K562 (cell line): ENCODE data around the gene UBE2R2. TPM values are rescaled to one million over a fixed set of nuclear protein-coding genes. Genes with fewer than 3 reads are reported as not detected.

Experiments used
- ATAC-seq: fragments of 200-7000 bp; cut with Tn5 transposase; 3 replicates; pipeline ENCODE4 v1.9.1; 2020; ENCODE audit warnings: moderate library complexity
- BruUV-seq: library from RNA; stranded (reverse); fragments of 400-500 nt; replicated peaks from 2 replicates; lab custom pipeline; 2021; lab: Mats Ljungman, UMichigan
- CTCF ChIA-PET: fragments of 300-600 bp; formaldehyde crosslinking; extraction: SDS; loops from one replicate; lab custom pipeline; 2021; ENCODE audit warnings: low intra/inter-chr PET ratio; lab: Yijun Ruan, JAX
- POLR2A ChIA-PET: fragments of 300-600, 350-650 bp; sonication (Branson Sonifier 250); formaldehyde crosslinking; extraction: SDS; loops from one replicate; lab custom pipeline; 2021; ENCODE audit warnings: antibody characterized with exemption, inconsistent platforms; lab: Yijun Ruan, JAX
- DNase-seq, 4 experiments: peaks; one replicate each; pipeline versions ENCODE4 v3.0.0 to v3.0.0-alpha.2; 2011 to 2018; ENCODE audit warnings: low spot score in 3 of 4, mixed read lengths in 3 of 4; ENCODE audit errors: extremely low read depth in 1 of 4
- FAIRE-seq: peaks from 2 replicates; lab custom pipeline; 2011; peaks lifted over from hg19 to GRCh38; lab: Jason Lieb, UNC
- H2AFZ ChIP-seq: 2 replicates; pipeline ENCODE4 v1.6.0; 2011; ENCODE audit warnings: low read depth, low read length, control low read depth, inconsistent platforms
- H3K27ac ChIP-seq: fragments of 200-600 bp; 3 replicates; pipeline ENCODE4 v1.8.0; 2011; ENCODE audit warnings: low read depth, mild to moderate bottlenecking, control low read depth, inconsistent platforms, low read length, moderate library complexity, mixed read lengths; ENCODE audit errors: extremely low read depth
- H3K27me3 ChIP-seq, 2 experiments: fragments of 300-600 bp in 1 of 2; 2 replicates in 1 of 2; 3 replicates in 1 of 2; pipeline versions ENCODE4 v1.6.0 to v1.8.0; 2011; ENCODE audit warnings: inconsistent platforms in 2 of 2, low read length in 2 of 2, mild to moderate bottlenecking in 1 of 2, mixed read lengths in 1 of 2, moderate library complexity in 1 of 2; ENCODE audit not compliant: control insufficient read depth in 2 of 2, insufficient read depth in 2 of 2
- H3K36me3 ChIP-seq: fragments of 300-600 bp; 3 replicates; pipeline ENCODE4 v1.8.0; 2011; ENCODE audit warnings: mild to moderate bottlenecking, low read length, inconsistent platforms; ENCODE audit not compliant: control insufficient read depth, insufficient read depth
- H3K4me1 ChIP-seq, 2 experiments: fragments of 200-600 bp in 1 of 2; replicated peaks in 1 of 2; 2 replicates in 1 of 2; 3 replicates in 1 of 2; pipeline versions ENCODE4 v1.5.1 to v1.8.0; 2011; ENCODE audit warnings: inconsistent platforms in 2 of 2, low read length in 2 of 2, mild to moderate bottlenecking in 1 of 2, mixed read lengths in 1 of 2, moderate library complexity in 1 of 2; ENCODE audit not compliant: control insufficient read depth in 2 of 2, insufficient read depth in 2 of 2
- H3K4me2 ChIP-seq: 2 replicates; pipeline ENCODE4 v1.6.1; 2011; ENCODE audit warnings: low read length, control low read depth, inconsistent platforms, mixed read lengths; ENCODE audit not compliant: insufficient read depth
- H3K4me3 ChIP-seq: fragments of 200-600 bp; sonication (generic), shearing (Covaris generic); 2 replicates; pipeline ENCODE4 v1.5.1; 2016; ENCODE audit warnings: control low read depth, inconsistent platforms
- H3K79me2 ChIP-seq: fragments of 200-600 bp; 3 replicates; pipeline ENCODE4 v1.8.0; 2011; ENCODE audit warnings: low read length, inconsistent platforms; ENCODE audit not compliant: control insufficient read depth, insufficient read depth
- H3K9ac ChIP-seq, 2 experiments: 2 replicates each; pipeline versions ENCODE4 v1.6.0 to v1.6.1; 2011; ENCODE audit warnings: low read depth in 2 of 2, low read length in 2 of 2, control low read depth in 1 of 2, inconsistent platforms in 1 of 2, mild to moderate bottlenecking in 1 of 2, mixed read lengths in 1 of 2; ENCODE audit not compliant: insufficient read depth in 1 of 2
- H3K9me1 ChIP-seq: one replicate; pipeline ENCODE4 v1.6.0; 2011; ENCODE audit warnings: inconsistent platforms, mild to moderate bottlenecking, low read length, moderate library complexity; ENCODE audit not compliant: control insufficient read depth, insufficient read depth
- H3K9me3 ChIP-seq: replicated peaks from 2 replicates; pipeline ENCODE4 v1.5.1; 2011; ENCODE audit warnings: low read depth, low read length, inconsistent platforms; ENCODE audit not compliant: control insufficient read depth, insufficient read depth
- H4K20me1 ChIP-seq: replicated peaks from 2 replicates; pipeline ENCODE4 v1.6.1; 2011; ENCODE audit warnings: low read length, inconsistent platforms, mixed read lengths; ENCODE audit not compliant: control insufficient read depth, insufficient read depth
- CREB1 ChIP-seq, 2 experiments: sonication (generic) in 1 of 2; formaldehyde crosslinking in 1 of 2; IDR thresholded peaks; 2 replicates each; pipeline versions ENCODE4 v1.6.1 to v1.8.0; 2012 to 2022; ENCODE audit warnings: inconsistent platforms in 1 of 2, mild to moderate bottlenecking in 1 of 2, missing genetic modification reagents in 1 of 2, moderate library complexity in 1 of 2
- DMBX1 ChIP-seq: fragments of 250-450 bp; sonication (Bioruptor Pico); IDR thresholded peaks from 2 replicates; pipeline ENCODE4 v1.8.0; 2022; ENCODE audit warnings: inconsistent platforms, mild to moderate bottlenecking, moderate library complexity, borderline replicate concordance
- ESRRA ChIP-seq: fragments of 450-650 bp; IDR thresholded peaks from 2 replicates; pipeline ENCODE4 v1.6.1; 2014; ENCODE audit warnings: low read depth, mild to moderate bottlenecking, moderate library complexity, borderline replicate concordance
- GTF3C2 ChIP-seq: IDR thresholded peaks from 3 replicates; pipeline ENCODE4 v1.6.1; 2011; ENCODE audit warnings: borderline replicate concordance, mild to moderate bottlenecking, moderate library complexity; ENCODE audit not compliant: insufficient read length; ENCODE audit errors: extremely low read depth
- L3MBTL2 ChIP-seq: fragments of 450-650 bp; IDR thresholded peaks from 2 replicates; pipeline ENCODE4 v1.6.1; 2016; ENCODE audit warnings: mild to moderate bottlenecking, moderate library complexity
- MAFF ChIP-seq: IDR thresholded peaks from 2 replicates; pipeline ENCODE4 v1.6.1; 2012; ENCODE audit warnings: low read length, improper control_type of control experiment
- PBX2 ChIP-seq, 2 experiments: IDR thresholded peaks in 1 of 2; conservative IDR thresholded peaks in 1 of 2; 2 replicates each; pipeline ENCODE4 v1.6.1; 2016; ENCODE audit warnings: low read depth in 2 of 2, mild to moderate bottlenecking in 1 of 2, missing compliant biosample characterization in 1 of 2, missing genetic modification characterization in 1 of 2, moderate library complexity in 1 of 2
- TAF15 ChIP-seq: fragments of 200-400 bp; formaldehyde crosslinking; IDR thresholded peaks from 2 replicates; pipeline ENCODE4 v1.6.1; 2017; ENCODE audit warnings: mild to moderate bottlenecking, low read depth, low read length, moderate library complexity
- ZMIZ1 ChIP-seq, 2 experiments: fragments of 150-350 bp in 1 of 2; IDR thresholded peaks; 2 replicates each; pipeline ENCODE4 v1.6.1; 2012 to 2016; ENCODE audit warnings: low read depth in 2 of 2, low read length in 2 of 2, mild to moderate bottlenecking in 1 of 2, moderate library complexity in 1 of 2
- ZNF133 ChIP-seq: fragments of 250-450 bp; sonication (Bioruptor Pico); IDR thresholded peaks from 2 replicates; pipeline ENCODE4 v1.4.0; 2020; ENCODE audit warnings: mild to moderate bottlenecking
- ZNF695 ChIP-seq: fragments of 450-650 bp; formaldehyde crosslinking; IDR thresholded peaks from 2 replicates; pipeline ENCODE4 v1.4.0; 2020; ENCODE audit warnings: mild to moderate bottlenecking, moderate library complexity
- WGBS: fragments of 100-300 bp; shearing (Covaris generic); methylation state at CpG from one replicate; pipeline ENCODE4 v1.1.6; 2016; ENCODE audit warnings: low coverage, mixed read lengths; ENCODE audit not compliant: insufficient coverage; ENCODE audit errors: missing lambda C conversion rate; 5-methylcytosine and 5-hydroxymethylcytosine counted together
- in situ Hi-C: fragments of 300-500 bp; cut with MboI; formaldehyde crosslinking; loops from 4 replicates; pipeline ENCODE4 v1.15.0; 2018; ENCODE audit warnings: inconsistent platforms, mixed read lengths
- intact Hi-C: fragments of 100-400 bp; cut with micrococcal nuclease; formaldehyde crosslinking; loops from 2 replicates; pipeline ENCODE4 v1.14.2; 2022
- polyA plus RNA-seq, 8 experiments: library from polyadenylated mRNA; depleted of rRNA in 4 of 8; stranded (reverse) in 5 of 8; unstranded in 3 of 8; fragments of >200 nt; fragmentation: Nextera tagmentation in 2 of 8; fragmentation: Illumina TruSeq in 1 of 8; extraction: Ambion mirVana in 2 of 8; extraction: Trizol in 1 of 8; gene quantifications; 2 replicates each; pipeline versions ENCODE4 v1.2.1 to v1.2.3, GENCODE V29; 2011 to 2014; ENCODE audit warnings: inconsistent platforms in 1 of 8, missing spikeins in 1 of 8
- total RNA-seq, 7 experiments: library from RNA; depleted of rRNA in 6 of 7; stranded (reverse); fragments of >200 nt in 6 of 7; fragmentation: Illumina TruSeq in 2 of 7; extraction: Trizol in 2 of 7; gene quantifications; 2 replicates each; pipeline versions ENCODE4 v1.2.1 to v1.2.3, GENCODE V29; 2011 to 2021; ENCODE audit warnings: low replicate concordance in 1 of 7

The UBE2R2 gene
- total and polyA plus RNA-seq, 9 of the 15 experiments (the other 6 are each of a cell fraction or from before 2014, with no cell fraction given): 7.8 to 26.2 (median 11.8) TPM

GRCh38 chr9:33867747-33868439 lies 50.9 kb downstream of the UBE2R2 start:
- Histone ChIP-seq H3K9me1 (no peaks in the 10 kb centered on the region), H3K27ac (no peak overlapping the region), H3K4me2 (no peak overlapping the region), H3K36me3 (peaks cover 5% of the 10 kb centered on the region; the same call in 1 of the 3 replicates), H3K9me3 (no peaks in the 10 kb centered on the region), H3K79me2 (peaks cover 61% of the 10 kb centered on the region), H3K27me3 (no peaks in the 10 kb centered on the region), H3K4me1 (peaks cover 0 to 5% of the 10 kb centered on the region in 2 experiments; a peak in 2 of 5 replicates), H2AFZ (no peak overlapping the region), H3K9ac (peak overlapping the region in 1 of 2 experiments; percentile 43; a peak in 1 of 4 replicates), H4K20me1 (no peaks in the 10 kb centered on the region), H3K4me3 (no peak overlapping the region)
- WGBS: 70% methylated on average over 10 of the region's 11 CpGs
- in situ Hi-C loops: no loop called here
- BruUV-seq: no TSS peak
- ATAC-seq (no peak; the same call in 2 of the 3 replicates), FAIRE-seq (no peak), DNase-seq (no peak)
- ChIA-PET POLR2A (interaction anchor here (1.0 to 1.1 kb wide), 2 partner anchors 12 to 14 kb away, joined by 3 to 5 read pairs; no protein-coding TSS in a partner anchor), CTCF (no interaction called here)
- intact Hi-C loops: no loop called here
- no peak for TF ChIP-seq MAFF
- no peak for TF ChIP-seq ESRRA
- no peak for TF ChIP-seq TAF15
- TF ChIP-seq ZMIZ1 (IDR thresholded peaks at IDR 0.05; ENCODE audit: low read depth in 2 of 2, low read length in 2 of 2): no peak
- no peak for TF ChIP-seq DMBX1 (CRISPR knock-in tag)
- no peak for TF ChIP-seq PBX2 (CRISPR knock-in tag; IDR thresholded peaks at IDR 0.05; ENCODE audit: low read depth)
- no peak for TF ChIP-seq PBX2 (tag; conservative IDR thresholded peaks at IDR 0.05; ENCODE audit: low read depth)
- TF ChIP-seq L3MBTL2: no peak
- TF ChIP-seq GTF3C2: no peak
- no peak for TF ChIP-seq CREB1 (IDR thresholded peaks at IDR 0.05)
- TF ChIP-seq CREB1 (CRISPR knock-in tag; IDR thresholded peaks at IDR 0.05): no peak
- TF ChIP-seq ZNF133 (CRISPR knock-in tag): no peak
- no peak for TF ChIP-seq ZNF695
